ENCODE data around the gene PRR11. TPM values are rescaled to one million over a fixed set of nuclear protein-coding genes. Genes with fewer than 3 reads are reported as not detected.
A peak's percentile ranks its signal among the peaks of the same experiment; 100 is the strongest.
"Not testable (repeated sequence)": the region's sequence is repeated elsewhere in the genome, so short reads cannot be mapped to it uniquely, and the experiment has no call there.

Gene PRR11
- total and polyA plus RNA-seq, 11 donors: 0.15 to 11.4 (median 1.0) TPM

GRCh38 chr17:59221159-59221847, 65.8 kb downstream of the PRR11 start:
- intact Hi-C loops (cut with DNase I): loop anchor here in 1 of 10 donors (5.0 kb wide), 1 partner anchor 221 kb away; no protein-coding TSS in a partner anchor
- H3K4me3 ChIP-seq: peak overlapping the region; percentile 64 to 96 (median 79)
- peak overlapping the region in 5 of 12 donors; percentile 26 to 74 (median 69) for H3K27ac ChIP-seq
- DNase-seq (peak in 1 of 5 donors; percentile 27), ATAC-seq (no peak)
- WGBS, 4 donors: 10 to 12% (median 11%) methylated on average over 17 of the region's 17 CpGs
- H3K4me1 ChIP-seq: peaks cover 0 to 13% (median 0%) of the 10 kb centered on the region in 12 donors
- no peaks in the 10 kb centered on the region for H3K9me3 ChIP-seq
- TF ChIP-seq POLR2A (IDR thresholded peaks at IDR 0.05) (no peak), CTCF (IDR thresholded peaks at IDR 0.05) (no peak)
- no peaks in the 10 kb centered on the region for H3K36me3 ChIP-seq
- no peaks in the 10 kb centered on the region for H3K27me3 ChIP-seq

- TF ChIP-seq POLR2A (IDR thresholded peaks at IDR 0.05) (no peak), CTCF (IDR thresholded peaks at IDR 0.05) (no peak)
- intact Hi-C loops (cut with DNase I): loop anchor here in 1 of 10 donors (5.0 kb wide), 1 partner anchor 218 kb away; no protein-coding TSS in a partner anchor
Observed at GRCh38 chr17:59223813-59224212, 68.3 kb downstream of the PRR11 start.

GRCh38 chr17:59228588-59228987, 73.0 kb downstream of the PRR11 start:
- intact Hi-C loops (cut with DNase I); DNase-seq; H3K4me3 ChIP-seq; H3K9me3 ChIP-seq; H3K4me1 ChIP-seq; ATAC-seq; H3K27ac ChIP-seq; H3K27me3 ChIP-seq; H3K36me3 ChIP-seq: not testable (repeated sequence)
- 79 to 95% (median 87%) methylated on average over 1 of the region's 1 CpG for whole genome bisulfite sequencing, 4 donors

More at GRCh38 chr17:59223813-59224212, 68.3 kb downstream of the PRR11 start:
- Histone ChIP-seq H3K27me3 (no peaks in the 10 kb centered on the region), H3K4me1 (peaks cover 0 to 13% (median 0%) of the 10 kb centered on the region in 12 donors), H3K27ac (no peak overlapping the region), H3K9me3 (no peaks in the 10 kb centered on the region), H3K4me3 (no peak overlapping the region), H3K36me3 (no peaks in the 10 kb centered on the region)
- 95 to 96% (median 95%) methylated on average over 7 of the region's 7 CpGs for WGBS, 4 donors
- DNase-seq (no peak), ATAC-seq (no peak)

- no peak overlapping the region for H3K27ac ChIP-seq
- H3K36me3 ChIP-seq: no peaks in the 10 kb centered on the region
- intact Hi-C loops (cut with DNase I): no loop called here
- H3K9me3 ChIP-seq: no peaks in the 10 kb centered on the region
- no peak for DNase-seq
- no peak for ATAC-seq
- no peaks in the 10 kb centered on the region for H3K27me3 ChIP-seq
- no peak for TF ChIP-seq CTCF (IDR thresholded peaks at IDR 0.05)
- no peak for TF ChIP-seq POLR2A (IDR thresholded peaks at IDR 0.05)
- 80 to 91% (median 87%) methylated on average over 3 of the region's 3 CpGs for WGBS, 4 donors
- H3K4me1 ChIP-seq: no peaks in the 10 kb centered on the region
- no peak overlapping the region for H3K4me3 ChIP-seq
Observed at GRCh38 chr17:59230764-59231163, 75.2 kb downstream of the PRR11 start.
